IPS-20b (cell line): ENCODE results near the gene ABAT.

ENCODE experiments used
- H3K27ac ChIP-seq: one replicate; pipeline ENCODE4 v1.5.1; 2013; ENCODE audit warnings: low read length
- H3K27me3 ChIP-seq: 2 replicates; pipeline ENCODE4 v1.6.1; 2013; ENCODE audit warnings: mild to moderate bottlenecking, low read length, inconsistent platforms; ENCODE audit not compliant: insufficient read depth
- H3K36me3 ChIP-seq: 2 replicates; pipeline ENCODE4 v1.6.1; 2013; ENCODE audit warnings: low read depth, mild to moderate bottlenecking, inconsistent platforms, low read length, moderate library complexity; ENCODE audit not compliant: insufficient read depth
- H3K4me1 ChIP-seq: 2 replicates; pipeline ENCODE4 v1.6.1; 2013; ENCODE audit warnings: mild to moderate bottlenecking, control low read depth, inconsistent platforms, low read length, moderate library complexity; ENCODE audit not compliant: insufficient read depth
- H3K4me3 ChIP-seq: 2 replicates; pipeline ENCODE4 v1.5.1; 2013; ENCODE audit warnings: mild to moderate bottlenecking, low read length, inconsistent platforms
- H3K9ac ChIP-seq: 2 replicates; pipeline ENCODE4 v1.6.1; 2013; ENCODE audit warnings: low read depth, mild to moderate bottlenecking, inconsistent platforms, low read length, moderate library complexity
- H3K9me3 ChIP-seq: 2 replicates; pipeline ENCODE4 v1.6.1; 2013; ENCODE audit warnings: mild to moderate bottlenecking, low read depth, low read length, inconsistent platforms; ENCODE audit not compliant: insufficient read depth

Gene ABAT

DNA sequence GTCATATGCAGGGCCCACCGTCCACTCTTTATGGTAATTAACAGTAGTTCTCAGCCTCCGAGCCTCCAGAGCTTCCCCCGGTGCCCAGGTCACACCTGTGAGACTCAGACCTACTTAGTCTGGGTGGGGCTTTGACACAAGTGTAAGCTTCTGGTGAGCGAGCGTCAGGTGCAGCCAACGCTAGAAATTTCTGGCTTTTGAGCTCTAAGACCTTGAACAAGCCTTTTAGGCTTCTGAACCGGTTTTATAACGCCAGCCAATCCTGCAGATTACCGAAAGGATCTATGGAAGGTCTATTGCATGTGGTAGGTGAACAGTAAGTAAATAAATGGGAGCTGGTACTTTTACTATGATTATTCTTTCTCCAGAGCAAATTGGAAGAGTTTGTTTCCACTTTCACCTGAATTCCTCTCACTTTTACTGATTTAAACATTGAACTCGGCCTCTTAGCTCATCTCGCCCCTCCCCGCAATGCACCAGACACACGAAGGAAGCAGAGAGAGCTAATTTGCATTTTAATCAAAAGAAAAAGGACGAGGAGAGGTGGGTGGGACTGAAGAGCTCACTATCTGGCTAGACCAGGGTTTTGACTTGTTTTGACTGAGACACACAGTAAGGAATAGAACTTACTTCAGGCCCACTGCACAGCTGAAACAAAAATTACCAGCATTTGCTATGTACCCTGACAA is 47.1 kb downstream of the ABAT start:
- Histone ChIP-seq H3K27ac (no peak overlapping the region), H3K36me3 (no peaks in the 10 kb centered on the region), H3K4me3 (no peak overlapping the region)

GRCh38 chr16:8722025-8722348 is 47.6 kb downstream of the ABAT start:
- H3K36me3 ChIP-seq, result no peaks in the 10 kb centered on the region
- peaks cover 17% of the 10 kb centered on the region; the same call in 1 of the 2 replicates for H3K4me1 ChIP-seq
- no peaks in the 10 kb centered on the region for H3K27me3 ChIP-seq
- H3K27ac ChIP-seq, result no peak overlapping the region
- H3K9ac ChIP-seq, result peak overlapping the region; percentile 28; the same call in 1 of the 2 replicates
- peaks cover 3% of the 10 kb centered on the region; the same call in 1 of the 2 replicates for H3K9me3 ChIP-seq
- no peak overlapping the region for H3K4me3 ChIP-seq

More for the DNA sequence above, 47.1 kb downstream of the ABAT start:
- Histone ChIP-seq H3K9ac (peak overlapping the region; percentile 28; the same call in 1 of the 2 replicates), H3K27me3 (no peaks in the 10 kb centered on the region), H3K4me1 (peaks cover 17% of the 10 kb centered on the region; the same call in 1 of the 2 replicates), H3K9me3 (peaks cover 3% of the 10 kb centered on the region; the same call in 1 of the 2 replicates)

DNA sequence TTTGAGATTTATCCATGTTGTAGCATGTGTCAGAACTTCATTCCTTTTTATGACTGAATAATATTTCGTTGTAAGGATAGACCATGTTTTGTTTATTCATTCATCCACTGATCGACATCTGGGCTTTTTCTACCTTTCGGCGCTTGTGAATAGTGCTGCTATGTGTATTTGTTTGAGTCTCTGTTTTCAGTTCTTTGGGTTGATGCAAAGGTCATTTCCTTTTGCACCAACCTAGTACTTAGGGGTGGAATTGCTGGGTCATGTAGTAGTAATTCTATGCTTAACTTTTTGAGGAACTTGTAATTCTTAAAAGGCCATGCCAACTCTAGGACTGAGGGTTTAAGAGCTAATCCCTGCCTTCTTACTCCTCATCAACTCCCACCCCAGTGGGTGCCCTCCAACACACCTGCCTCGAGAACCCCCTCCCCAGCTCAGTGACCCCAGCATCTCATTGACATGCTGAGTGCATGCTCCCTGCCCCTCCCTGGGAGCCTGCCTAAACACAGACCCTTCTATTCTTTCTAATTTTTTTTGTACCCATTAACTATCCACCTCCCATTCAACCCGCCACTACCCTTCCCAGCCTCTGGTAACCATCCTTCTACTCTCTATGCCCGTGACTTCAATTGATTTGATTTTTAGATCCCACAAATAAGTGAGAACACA is 51.2 kb downstream of the ABAT start:
- Histone ChIP-seq H3K4me1 (peaks cover 17% of the 10 kb centered on the region; the same call in 1 of the 2 replicates), H3K27me3 (no peaks in the 10 kb centered on the region), H3K36me3 (no peaks in the 10 kb centered on the region), H3K9me3 (no peaks in the 10 kb centered on the region), H3K27ac (no peak overlapping the region), H3K4me3 (no peak overlapping the region), H3K9ac (no peak overlapping the region)

DNA sequence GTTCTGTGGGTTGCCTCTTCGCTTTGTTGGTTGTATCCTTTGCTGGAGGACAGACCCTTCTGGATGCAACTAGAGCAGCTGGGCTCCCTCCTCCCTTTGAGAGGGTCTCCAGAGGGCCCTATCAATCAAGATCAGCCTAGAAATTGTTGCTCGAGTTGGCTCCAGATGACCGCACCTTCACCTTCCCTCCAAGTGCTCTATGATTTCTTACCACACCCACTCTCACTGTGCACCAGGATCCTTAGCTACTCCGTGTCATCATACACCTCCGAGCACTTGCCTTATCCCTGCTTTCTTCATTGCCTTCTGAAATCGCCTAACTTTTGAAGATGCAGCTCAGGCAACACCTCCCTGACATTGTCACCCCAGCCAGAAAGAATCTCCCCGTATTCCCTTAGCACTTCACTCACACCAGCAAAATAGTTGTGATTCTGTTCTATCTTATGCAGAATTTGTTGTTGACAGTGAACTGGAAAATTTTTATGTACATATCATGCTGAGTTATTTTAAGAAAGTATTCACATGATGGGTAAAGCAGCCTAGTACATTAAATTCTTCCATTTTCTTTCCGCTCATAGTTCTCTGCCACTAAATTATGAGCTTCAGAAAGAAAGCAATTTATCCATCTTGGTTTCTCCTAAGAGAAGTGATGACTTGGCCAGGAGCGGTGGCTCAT is 52.9 kb downstream of the ABAT start:
- Histone ChIP-seq H3K9ac (no peak overlapping the region), H3K9me3 (no peaks in the 10 kb centered on the region), H3K27ac (no peak overlapping the region), H3K4me1 (peaks cover under 1% of the 10 kb centered on the region; the same call in 1 of the 2 replicates), H3K36me3 (no peaks in the 10 kb centered on the region), H3K4me3 (no peak overlapping the region), H3K27me3 (no peaks in the 10 kb centered on the region)

DNA sequence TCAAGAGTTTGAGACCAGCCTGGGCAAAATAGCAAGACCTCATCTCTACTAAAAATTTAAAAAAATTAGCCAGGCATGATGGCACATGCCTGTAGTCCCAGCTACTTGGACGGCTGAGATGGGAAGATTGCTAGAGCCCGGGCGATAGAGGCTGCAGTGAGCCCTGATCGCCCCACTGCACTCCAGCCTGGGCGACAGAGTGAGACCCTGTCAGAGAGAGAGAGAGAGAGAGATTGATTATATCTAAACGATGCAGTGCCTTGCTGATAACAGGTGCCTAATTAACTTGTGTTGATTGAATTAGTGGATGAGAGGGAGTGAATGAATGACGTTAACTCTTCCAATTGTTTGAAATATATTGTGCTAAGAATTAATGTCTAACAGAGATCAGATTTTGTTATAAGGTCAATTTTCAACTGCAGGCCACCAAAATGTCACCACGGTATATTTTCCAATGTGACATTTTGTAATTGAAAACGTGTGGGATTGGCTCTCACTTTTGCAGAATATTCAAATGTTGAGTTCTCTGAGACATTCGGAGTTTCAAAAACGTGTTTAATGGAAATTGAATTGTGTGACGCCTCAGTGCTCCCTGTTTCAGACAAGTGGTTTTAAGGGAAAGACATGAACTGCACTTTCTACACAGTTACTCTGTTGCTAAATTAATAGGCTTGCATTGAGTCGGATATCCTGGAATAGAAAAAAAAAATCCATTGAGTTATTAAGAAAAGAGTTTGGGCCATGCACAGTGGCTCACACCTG is 53.6 kb downstream of the ABAT start:
- Histone ChIP-seq H3K4me3 (no peak overlapping the region), H3K27me3 (no peaks in the 10 kb centered on the region), H3K9me3 (no peaks in the 10 kb centered on the region), H3K4me1 (no peaks in the 10 kb centered on the region), H3K27ac (no peak overlapping the region), H3K36me3 (no peaks in the 10 kb centered on the region), H3K9ac (no peak overlapping the region)

GRCh38 chr16:8729779-8730334 is 55.4 kb downstream of the ABAT start:
- Histone ChIP-seq H3K36me3 (no peaks in the 10 kb centered on the region), H3K9ac (no peak overlapping the region), H3K27me3 (no peaks in the 10 kb centered on the region), H3K27ac (no peak overlapping the region), H3K4me3 (no peak overlapping the region), H3K4me1 (no peaks in the 10 kb centered on the region), H3K9me3 (peaks cover 6% of the 10 kb centered on the region; the same call in 1 of the 2 replicates)

- H3K4me1 ChIP-seq, result no peaks in the 10 kb centered on the region
- peaks cover 6% of the 10 kb centered on the region for H3K9me3 ChIP-seq
These were observed 56.0 kb downstream of the ABAT start for GRCh38 chr16:8730335-8730915.

GRCh38 chr16:8733849-8734540 is 59.6 kb downstream of the ABAT start:
- Histone ChIP-seq H3K4me1 (no peaks in the 10 kb centered on the region), H3K9me3 (peaks cover 6% of the 10 kb centered on the region), H3K27ac (no peak overlapping the region), H3K9ac (no peak overlapping the region), H3K27me3 (no peaks in the 10 kb centered on the region), H3K36me3 (no peaks in the 10 kb centered on the region), H3K4me3 (no peak overlapping the region)

More at GRCh38 chr16:8730335-8730915, 56.0 kb downstream of the ABAT start:
- H3K27me3 ChIP-seq, result no peaks in the 10 kb centered on the region
- no peak overlapping the region for H3K27ac ChIP-seq
- no peaks in the 10 kb centered on the region for H3K36me3 ChIP-seq
- no peak overlapping the region for H3K9ac ChIP-seq
- H3K4me3 ChIP-seq, result no peak overlapping the region

DNA sequence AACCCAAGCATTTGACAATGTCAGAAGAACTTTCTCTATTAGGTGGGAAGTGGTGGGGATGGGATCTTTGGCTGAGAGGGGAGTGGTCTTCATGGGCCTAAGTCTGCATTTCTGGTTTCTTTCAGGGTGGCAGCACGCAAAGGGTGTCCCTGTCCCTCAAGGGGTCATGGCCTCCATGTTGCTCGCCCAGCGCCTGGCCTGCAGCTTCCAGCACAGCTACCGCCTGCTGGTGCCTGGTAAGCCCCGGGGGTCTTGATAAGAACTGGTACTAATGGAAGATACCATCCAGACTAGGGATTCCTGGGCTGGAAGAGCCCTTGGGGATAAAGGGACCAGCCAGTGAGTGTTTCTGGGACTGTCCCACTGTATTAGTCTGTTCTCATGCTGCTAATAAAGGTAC is 61.2 kb downstream of the ABAT start:
- H3K36me3 ChIP-seq, result no peaks in the 10 kb centered on the region
- no peak overlapping the region for H3K4me3 ChIP-seq
- no peak overlapping the region for H3K27ac ChIP-seq

DNA sequence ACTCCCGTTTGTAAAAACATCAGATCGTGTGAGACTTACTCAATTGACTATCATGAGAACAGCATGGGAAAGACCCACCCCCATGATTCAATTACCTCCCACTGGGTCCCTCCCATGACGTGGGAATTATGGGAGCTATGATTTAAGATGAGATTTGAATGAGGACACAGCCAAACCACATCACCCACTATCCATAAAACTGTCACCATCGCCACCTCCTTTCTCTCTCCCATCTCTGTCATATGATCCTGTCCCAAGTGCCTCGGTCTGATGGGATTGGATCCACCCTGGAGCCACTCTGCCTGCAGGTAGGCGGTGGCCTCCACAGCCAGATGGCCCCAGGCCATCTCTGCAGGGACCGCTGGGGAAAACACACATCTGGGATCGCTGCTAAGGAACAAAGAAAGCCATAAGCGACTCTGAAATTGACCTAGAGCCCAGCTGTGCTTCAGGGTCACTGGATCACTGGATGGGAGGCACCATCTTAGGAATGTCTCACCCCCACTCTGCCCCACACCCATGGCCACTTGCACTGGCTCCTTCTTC is 61.8 kb downstream of the ABAT start:
- no peak overlapping the region for H3K27ac ChIP-seq

More for the DNA sequence above, 61.2 kb downstream of the ABAT start:
- no peaks in the 10 kb centered on the region for H3K4me1 ChIP-seq
- H3K9me3 ChIP-seq, result peaks cover 6% of the 10 kb centered on the region
- no peaks in the 10 kb centered on the region for H3K27me3 ChIP-seq
- no peak overlapping the region for H3K9ac ChIP-seq

More for the DNA sequence above, 61.8 kb downstream of the ABAT start:
- no peaks in the 10 kb centered on the region for H3K36me3 ChIP-seq
- H3K27me3 ChIP-seq, result no peaks in the 10 kb centered on the region
- H3K4me1 ChIP-seq, result no peaks in the 10 kb centered on the region
- H3K9me3 ChIP-seq, result peaks cover 6% of the 10 kb centered on the region
- H3K9ac ChIP-seq, result no peak overlapping the region
- H3K4me3 ChIP-seq, result no peak overlapping the region
